ENCODE measurements around the gene ACSM2A.
"Not testable (repeated sequence)": the region's sequence is repeated elsewhere in the genome, so short reads cannot be mapped to it uniquely, and the experiment has no call there.

Gene ACSM2A

DNA sequence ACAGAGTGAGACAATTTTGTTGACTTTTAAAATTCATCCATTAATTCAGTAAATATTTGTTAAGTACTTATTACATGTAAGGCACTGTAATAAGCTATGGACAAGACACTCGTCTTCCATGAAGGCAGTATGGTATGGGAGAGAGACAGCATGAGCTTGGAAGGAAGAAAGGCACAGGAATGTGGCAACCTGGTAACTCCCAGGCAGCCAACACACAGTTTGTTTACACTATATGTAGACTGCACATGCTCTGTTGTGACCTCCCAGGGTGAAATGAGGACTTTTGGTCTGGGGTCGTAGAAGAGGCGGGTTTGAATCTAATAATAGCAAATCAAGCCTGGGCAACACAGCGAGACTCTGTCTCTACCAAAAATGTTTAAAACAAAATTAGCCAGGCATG lies 9.0 kb downstream of the ACSM2A start:
- DNase-seq: not testable (repeated sequence)

DNA sequence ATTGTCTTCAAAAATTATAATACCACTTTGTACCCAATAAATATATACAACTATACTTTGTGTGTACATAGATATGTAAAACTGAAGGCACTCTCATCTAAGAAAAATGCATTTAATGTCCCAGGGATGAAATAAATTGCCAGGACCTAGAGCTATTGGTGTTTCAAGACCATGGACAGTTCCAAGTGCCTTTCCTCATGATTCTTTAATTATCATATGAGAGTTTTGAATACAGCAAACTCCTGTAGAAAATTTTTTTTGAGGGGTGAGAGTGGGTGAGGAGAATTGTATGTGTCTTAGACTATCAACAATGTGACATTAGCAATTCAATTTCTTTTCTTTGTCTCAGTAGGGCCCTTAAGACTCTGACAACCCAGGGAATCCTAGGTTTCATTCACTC lies 17.6 kb downstream of the ACSM2A start:
- DNase-seq: not testable (repeated sequence)

DNA sequence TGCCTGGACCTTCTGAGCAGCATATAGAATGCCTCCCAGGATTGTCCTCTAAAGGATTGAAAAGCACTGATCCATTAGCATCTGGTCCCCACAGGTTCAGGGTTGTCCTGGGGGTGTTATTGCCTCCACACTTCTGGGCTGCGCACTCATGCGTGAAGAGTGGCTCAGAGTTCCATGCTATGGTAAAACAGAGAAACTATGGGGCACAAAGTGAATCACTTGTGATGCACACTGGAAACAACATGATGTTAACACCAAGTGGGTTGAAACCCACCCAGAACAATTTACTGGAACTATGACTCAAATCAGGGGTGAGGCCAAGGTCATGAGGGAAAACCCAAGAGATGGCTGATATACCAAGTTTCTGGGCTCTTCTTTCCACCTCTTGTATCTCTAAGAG lies 18.6 kb downstream of the ACSM2A start:
- not testable (repeated sequence) for DNase-seq

DNA sequence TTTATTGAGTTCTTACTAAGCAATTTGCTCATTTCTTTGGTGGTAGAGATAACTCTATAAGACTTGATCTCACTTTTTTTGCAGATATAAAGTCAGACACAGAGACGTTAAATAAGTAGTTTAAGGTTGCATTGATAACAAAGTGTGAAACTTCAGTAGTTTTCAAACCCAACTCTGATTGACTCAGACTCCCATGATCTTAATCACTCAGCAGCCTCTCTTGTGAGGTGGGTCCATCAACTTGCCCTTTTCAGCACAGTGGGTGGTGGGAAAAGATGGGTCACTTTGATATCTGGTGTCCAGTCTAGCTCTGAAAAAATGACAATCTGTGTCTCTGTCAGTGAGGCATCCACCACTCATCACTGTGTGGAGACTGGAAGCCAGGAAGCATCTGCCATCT lies 19.4 kb downstream of the ACSM2A start:
- not testable (repeated sequence) for DNase-seq

DNA sequence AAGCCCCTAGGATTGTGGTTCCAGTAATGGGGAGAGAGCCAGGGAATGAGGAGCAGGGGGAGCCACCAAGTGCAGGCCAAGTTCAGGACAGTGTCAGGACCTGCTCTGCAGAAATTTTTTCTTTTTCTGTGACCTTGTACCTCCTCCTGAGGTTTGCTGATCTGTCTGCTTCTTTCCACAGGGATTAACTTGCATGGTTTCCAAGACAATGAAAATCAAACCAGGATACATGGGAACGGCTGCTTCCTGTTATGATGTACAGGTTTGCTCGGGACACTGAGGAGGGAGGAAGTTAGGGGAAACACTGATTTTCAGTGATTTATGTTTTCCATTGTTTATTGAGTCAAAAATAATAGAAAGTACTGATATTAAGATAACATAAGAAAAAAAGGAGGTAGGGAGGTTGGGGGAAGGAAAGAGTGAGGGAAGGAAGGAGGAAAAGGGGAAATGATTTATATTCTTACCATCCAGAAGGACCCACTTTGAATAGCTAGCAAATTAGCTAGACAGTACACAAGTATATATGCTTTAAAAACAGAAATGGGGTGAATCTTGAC lies 25.9 kb downstream of the ACSM2A start:
- not testable (repeated sequence) for DNase-seq

GRCh38 chr16:20483989-20484388 lies 32.7 kb downstream of the ACSM2A start:
- not testable (repeated sequence) for DNase-seq

GRCh38 chr16:20484726-20485125 lies 33.4 kb downstream of the ACSM2A start:
- DNase-seq: no peak

DNA sequence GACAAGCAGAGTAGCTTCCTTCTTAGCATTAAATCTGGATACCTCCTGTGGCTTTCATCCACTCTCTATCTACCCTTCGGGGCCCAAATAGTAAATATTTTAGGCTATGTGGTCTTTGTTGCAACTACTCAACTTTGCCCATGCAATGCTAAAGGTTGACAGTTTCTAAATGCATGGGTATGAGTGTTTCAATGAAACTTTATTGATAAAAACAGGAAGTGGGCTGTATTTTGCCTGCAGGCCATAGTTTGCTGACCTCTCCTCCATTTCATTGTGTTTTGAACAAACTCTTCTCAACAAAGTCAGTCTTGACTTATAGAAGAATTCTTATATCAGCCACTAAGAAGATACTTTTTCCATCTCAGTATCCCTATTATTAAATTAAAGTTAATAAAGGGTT lies 34.1 kb downstream of the ACSM2A start:
- DNase-seq: no peak

GRCh38 chr16:20490994-20491393 lies 39.7 kb downstream of the ACSM2A start:
- DNase-seq: not testable (repeated sequence)

GRCh38 chr16:20491448-20491847 lies 40.1 kb downstream of the ACSM2A start:
- DNase-seq: not testable (repeated sequence)

GRCh38 chr16:20504418-20504817 lies 53.1 kb downstream of the ACSM2A start:
- DNase-seq: no peak

DNA sequence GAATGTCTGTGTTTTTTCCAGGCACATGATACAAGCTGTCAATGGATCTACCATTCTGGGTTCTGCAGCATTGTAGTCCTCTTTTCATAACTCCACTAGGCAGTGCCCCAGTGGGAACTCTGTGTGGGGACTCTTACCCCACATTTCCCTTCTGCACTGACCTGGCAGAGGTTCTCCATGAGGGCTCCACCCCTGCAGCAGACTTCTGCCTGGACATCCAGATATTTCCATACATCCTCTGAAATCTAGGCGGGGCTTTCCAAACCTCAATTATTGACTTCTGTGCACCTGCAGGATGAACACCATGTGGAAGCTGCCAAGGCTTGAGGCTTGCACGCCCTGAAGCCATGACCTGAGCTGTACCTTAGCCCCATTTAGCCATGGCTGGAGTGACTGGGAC lies 56.0 kb downstream of the ACSM2A start:
- DNase-seq: no peak

DNA sequence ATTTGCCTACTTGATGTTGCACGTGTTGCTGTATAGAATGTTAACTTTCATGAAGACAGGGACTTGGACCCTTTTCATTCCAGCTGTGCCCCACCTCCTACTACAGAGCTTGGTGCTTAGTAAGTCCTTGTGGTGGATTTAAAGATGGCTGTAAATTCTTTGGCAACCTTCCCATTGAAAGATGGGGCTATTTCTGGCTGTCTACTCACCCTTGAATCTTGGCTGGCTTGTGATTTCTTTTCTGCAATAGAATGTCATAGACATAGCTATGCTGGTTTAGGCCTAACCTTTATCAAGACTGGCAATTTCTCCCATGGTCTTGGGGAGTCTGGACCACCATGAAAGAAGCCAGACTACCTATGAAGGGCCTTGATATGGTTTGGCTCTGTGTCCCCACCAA lies 59.0 kb downstream of the ACSM2A start:
- DNase-seq: no peak

DNA sequence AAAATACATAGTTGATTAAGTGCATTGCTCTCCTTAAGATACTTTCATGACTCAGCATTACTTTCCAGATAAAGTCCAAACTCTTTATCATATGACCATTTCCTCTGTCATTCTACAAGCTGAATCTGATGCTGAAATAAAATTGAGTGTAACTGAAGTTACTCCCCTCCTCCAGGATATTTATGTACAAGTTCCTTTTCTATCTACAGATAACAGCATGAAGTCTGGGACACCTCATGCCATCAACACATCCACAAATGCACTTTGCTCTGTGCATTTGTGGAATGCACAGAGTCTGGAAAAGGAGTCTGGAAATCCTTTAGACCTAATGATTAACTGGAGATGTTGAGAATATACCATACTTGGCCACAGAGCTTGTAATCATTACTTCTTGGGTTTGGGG lies 64.4 kb downstream of the ACSM2A start:
- no peak for DNase-seq

DNA sequence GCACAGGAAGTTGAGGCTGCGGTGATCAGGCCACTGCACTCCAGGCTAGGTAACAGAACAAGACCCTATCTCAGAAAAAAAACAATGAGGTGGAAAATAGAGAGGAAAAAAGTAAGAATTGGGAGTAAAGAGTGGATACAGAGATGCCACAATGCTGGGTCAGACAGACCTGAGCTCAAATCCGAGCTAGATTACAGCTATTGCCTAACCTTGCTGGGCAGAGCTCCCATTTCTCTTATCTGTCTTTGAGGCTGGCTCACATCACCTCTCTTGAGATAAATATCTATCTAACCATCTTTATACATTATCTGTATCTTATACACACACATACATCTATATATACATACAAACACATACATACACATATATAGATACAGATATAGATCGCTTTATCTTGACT lies 65.8 kb downstream of the ACSM2A start:
- DNase-seq: no peak

DNA sequence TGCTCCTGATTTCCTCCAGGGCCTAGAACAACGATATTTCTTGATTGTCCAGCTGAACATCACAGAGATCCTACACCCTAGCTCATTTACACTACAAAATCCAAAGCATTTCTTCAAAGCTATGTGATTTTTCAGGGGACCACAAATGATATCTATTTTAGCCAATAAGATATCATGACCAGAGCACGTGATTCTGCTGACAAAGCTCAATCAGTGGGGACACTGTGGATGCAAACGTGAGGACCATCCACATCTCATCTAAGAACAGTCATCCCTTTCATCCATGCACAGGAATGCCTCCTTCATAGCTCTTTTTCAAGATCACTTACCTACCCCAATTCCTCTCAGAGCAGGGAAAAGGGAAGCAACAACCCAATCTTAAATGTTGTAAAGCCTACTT lies 67.9 kb downstream of the ACSM2A start:
- DNase-seq: no peak

DNA sequence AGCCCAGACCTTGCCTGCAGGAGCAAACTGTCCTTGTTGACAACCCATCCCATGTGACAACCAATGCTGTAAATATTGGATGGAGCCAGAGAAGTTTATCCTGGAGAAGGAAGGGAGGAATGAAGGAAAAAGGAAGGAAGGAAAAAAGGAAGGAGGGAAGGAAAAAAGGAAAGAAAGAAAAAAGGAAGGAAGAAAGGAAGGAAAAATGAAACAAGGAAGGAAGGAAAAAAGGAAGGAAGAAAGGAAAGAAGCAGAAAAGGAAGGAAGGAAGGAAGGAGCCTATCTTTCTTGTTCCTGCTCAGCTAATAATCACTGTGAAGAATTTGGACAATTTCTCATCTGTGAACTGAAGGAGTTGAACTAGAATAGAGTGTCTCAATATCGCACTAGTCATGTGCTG lies 68.8 kb downstream of the ACSM2A start:
- DNase-seq: no peak

DNA sequence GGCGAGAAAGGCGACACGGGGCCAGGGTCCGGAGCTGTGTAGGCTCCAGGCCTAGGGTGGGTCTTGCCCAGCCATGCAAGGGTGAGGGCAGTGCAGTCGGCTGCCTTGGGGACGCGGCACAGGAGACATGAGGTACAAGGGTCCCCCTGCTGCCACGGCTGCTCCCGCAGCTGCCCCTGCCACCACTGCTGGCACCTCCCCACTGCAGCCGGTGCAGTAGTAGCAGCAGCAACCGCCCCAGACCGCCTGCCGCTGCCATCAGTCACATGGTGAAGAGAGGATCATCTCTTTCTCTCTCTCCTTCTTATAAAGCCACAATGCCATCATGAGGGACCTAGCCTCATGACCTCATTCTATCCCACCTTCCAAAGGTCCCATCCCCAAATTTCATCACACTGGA lies 80.5 kb downstream of the ACSM2A start:
- not testable (repeated sequence) for DNase-seq

DNA sequence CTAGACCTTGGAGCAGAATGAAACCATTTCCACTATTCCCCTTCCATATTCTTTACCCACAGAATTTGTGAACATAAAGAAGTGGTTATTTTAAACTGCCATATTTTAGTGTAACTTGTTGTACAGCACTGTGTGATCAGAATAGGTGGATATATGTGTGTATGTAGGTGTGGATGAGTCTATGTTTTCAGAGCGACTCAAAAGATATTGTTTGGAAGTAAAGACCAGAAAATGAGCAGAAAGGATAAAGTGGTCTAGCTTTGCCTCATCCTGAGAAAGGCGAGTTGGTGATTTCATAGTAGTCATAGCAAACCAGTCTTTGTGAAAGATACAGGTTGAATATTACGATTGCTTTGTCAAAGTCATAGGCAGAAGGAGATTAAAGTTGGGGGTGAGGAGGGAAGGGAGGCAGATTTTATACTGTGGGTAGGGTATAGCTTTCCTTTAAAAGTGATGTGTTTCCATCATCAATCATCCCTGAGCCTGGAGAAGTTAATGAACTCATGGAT lies 81.0 kb downstream of the ACSM2A start:
- not testable (repeated sequence) for DNase-seq

GRCh38 chr16:20536669-20537068 lies 85.3 kb downstream of the ACSM2A start:
- DNase-seq: not testable (repeated sequence)

Data from NCI-H1092 (cell line).